GM19438 (cell line): ENCODE results near the gene S100A1.
"Not testable (repeated sequence)": the region's sequence is repeated elsewhere in the genome, so short reads cannot be mapped to it uniquely, and the experiment has no call there.

ENCODE experiments used
- ATAC-seq: cut with Tn5 transposase; IDR thresholded peaks from one replicate; pipeline ENCODE4 v1.9.1; 2021; ENCODE audit warnings: low read depth; ENCODE audit not compliant: unreplicated experiment

The S100A1 gene

GRCh38 chr1:153651771-153652170, 23.5 kb downstream of the S100A1 start:
- ATAC-seq, result no peak

- ATAC-seq, result no peak
Measured at GRCh38 chr1:153652805-153653500, 24.7 kb downstream of the S100A1 start.

DNA sequence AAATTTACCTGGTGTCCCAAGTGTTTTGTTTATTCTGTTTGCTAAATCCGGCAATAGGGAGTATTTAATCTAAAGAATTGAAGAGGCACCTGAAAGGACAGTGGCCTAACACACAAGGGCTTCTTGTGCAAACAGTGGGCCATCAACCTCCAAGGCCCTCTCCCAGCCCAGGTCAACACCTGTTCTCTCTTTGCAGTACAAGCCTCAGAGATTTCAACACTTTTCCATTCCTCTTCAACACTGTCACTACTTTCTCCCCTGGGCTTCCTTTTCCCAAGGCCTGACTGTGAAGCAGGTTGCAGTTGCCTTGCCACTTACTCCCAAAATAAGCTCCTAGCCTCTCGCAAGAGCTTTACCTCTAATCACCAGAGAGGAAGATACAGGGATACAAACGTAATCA, 27.1 kb downstream of the S100A1 start:
- no peak for ATAC-seq

- peak; percentile 90 for ATAC-seq
Measured at GRCh38 chr1:153658400-153659174, 30.4 kb downstream of the S100A1 start, which contains the start of gene SNAPIN. TSS of gene SNAPIN (plus strand) at chr1:153658703. CDS start at chr1:153658744, 41 bp downstream.

- no peak for ATAC-seq
Measured at GRCh38 chr1:153659175-153659534, 30.9 kb downstream of the S100A1 start.

DNA sequence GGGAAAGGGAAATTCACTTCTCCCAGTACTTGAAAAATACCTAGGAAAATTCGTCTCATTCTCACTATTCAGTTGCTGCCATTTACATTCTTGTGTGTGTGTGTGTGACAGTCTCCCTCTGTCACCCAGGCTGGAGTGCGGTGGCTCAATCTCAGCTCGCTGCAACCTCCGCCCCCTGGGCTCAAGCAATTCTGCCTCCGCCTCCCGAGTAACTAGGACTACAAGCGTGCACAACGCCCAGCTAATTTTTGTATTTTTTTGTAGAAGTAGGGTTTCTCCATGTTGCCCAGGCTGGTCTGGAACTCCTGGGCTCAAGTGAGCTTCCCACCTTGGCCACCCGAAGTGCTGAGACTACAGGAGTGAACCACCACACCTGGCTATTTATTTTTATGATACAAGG, 31.4 kb downstream of the S100A1 start:
- no peak for ATAC-seq

GRCh38 chr1:153661111-153661708, 33.0 kb downstream of the S100A1 start:
- ATAC-seq, result no peak

- no peak for ATAC-seq
Measured at GRCh38 chr1:153662269-153662668, 34.0 kb downstream of the S100A1 start.

DNA sequence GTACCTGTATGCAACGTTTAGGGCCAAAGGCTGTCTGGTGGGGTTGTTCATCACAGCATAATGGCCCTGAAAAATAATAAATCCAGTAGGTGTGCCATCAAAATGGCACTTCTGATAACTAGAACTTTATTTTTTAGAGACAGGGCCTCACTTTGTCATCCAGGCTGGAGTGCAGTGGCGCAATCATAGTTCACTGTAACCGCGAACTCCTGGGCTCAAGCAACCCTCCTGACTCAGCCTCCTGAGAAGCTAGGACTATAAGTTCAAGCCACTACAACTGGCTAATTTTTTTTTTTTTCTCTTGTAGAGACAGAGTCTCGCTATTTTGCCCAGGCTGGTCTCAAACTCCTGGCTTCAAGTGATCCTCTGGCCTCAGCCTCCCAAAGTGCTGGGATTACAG, 35.0 kb downstream of the S100A1 start:
- no peak for ATAC-seq

- no peak for ATAC-seq
Measured at GRCh38 chr1:153667439-153667838, 39.2 kb downstream of the S100A1 start.

- not testable (repeated sequence) for ATAC-seq
Measured at GRCh38 chr1:153668672-153669071, 40.4 kb downstream of the S100A1 start.

GRCh38 chr1:153669606-153670005, 41.4 kb downstream of the S100A1 start:
- no peak for ATAC-seq

GRCh38 chr1:153670257-153670858, 42.1 kb downstream of the S100A1 start:
- no peak for ATAC-seq

DNA sequence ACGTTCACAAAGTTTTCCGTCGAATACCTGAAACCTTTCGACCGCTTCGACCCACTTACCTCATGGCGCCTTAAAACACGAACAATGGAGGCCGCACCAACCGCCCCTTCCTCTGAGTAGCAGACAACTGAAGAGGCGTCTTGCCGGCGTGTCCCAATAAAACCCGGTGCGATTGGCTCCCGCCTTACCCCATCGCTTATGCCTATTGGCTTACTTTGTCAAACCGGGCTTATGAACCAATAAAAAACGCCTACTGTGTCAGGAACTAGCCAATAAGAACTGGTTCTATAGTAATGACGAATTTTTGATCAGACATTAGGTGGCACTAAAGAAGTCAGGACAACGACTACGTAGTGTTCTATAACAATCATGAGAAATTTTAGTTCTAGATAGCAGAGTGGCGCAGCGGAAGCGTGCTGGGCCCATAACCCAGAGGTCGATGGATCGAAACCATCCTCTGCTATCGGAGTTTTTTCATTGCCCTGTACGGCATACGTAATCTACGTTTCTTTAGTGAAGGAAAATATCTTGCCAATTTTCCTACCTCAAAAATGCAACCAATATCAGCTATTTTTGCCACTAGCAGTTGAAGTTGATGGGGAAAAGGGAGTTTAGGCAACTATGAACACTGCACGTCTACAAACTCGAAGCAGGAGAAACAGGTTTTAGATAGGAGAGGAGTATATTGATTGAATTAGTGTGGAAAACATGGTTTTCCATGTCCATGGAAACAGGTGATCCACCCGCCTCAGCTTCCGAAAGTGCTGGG, 42.8 kb downstream of the S100A1 start, which contains the start of gene ILF2:
TSS of gene ILF2 (minus strand) at position 135 of the 769 bp plus-strand sequence. CDS start at position 64, 71 bp downstream.
- ATAC-seq, result peak; percentile 87

DNA sequence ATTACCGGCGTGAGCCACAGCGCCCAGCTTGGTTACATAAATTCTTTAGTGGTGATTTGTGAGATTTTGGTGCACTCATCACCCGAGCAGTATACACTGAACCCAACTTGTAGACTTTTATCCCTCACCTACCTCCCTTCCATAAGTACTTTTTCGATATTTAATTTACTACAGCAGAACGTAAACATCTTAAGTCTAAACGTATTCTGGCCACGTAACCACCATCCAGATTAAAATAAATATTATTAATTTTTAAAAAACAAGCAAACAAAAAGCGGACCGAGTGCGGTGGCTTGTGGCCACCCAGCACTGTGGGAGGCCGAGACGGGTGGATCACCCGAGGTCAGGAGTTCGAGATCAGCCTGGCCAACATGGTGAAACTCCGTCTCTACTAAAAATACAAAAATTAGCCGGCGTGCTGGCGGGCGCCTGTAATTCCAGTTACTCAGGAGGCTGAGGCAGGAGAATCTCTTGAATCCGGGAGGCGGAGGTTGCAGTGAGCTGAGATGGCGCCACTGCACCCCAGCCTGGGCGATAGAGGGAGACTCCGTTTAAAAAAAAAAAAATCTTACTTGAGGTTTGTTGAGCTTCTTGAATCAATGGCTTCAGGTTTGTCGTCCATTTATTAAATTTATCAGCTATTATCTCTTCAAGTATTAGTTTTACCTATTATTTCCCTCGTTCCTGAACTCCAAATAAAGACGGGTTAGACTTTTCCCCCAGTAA, 43.6 kb downstream of the S100A1 start:
- peak; percentile 20 for ATAC-seq

GRCh38 chr1:153673511-153673910, 45.3 kb downstream of the S100A1 start:
- no peak for ATAC-seq

- no peak for ATAC-seq
Measured at GRCh38 chr1:153677718-153678518, 49.7 kb downstream of the S100A1 start.

DNA sequence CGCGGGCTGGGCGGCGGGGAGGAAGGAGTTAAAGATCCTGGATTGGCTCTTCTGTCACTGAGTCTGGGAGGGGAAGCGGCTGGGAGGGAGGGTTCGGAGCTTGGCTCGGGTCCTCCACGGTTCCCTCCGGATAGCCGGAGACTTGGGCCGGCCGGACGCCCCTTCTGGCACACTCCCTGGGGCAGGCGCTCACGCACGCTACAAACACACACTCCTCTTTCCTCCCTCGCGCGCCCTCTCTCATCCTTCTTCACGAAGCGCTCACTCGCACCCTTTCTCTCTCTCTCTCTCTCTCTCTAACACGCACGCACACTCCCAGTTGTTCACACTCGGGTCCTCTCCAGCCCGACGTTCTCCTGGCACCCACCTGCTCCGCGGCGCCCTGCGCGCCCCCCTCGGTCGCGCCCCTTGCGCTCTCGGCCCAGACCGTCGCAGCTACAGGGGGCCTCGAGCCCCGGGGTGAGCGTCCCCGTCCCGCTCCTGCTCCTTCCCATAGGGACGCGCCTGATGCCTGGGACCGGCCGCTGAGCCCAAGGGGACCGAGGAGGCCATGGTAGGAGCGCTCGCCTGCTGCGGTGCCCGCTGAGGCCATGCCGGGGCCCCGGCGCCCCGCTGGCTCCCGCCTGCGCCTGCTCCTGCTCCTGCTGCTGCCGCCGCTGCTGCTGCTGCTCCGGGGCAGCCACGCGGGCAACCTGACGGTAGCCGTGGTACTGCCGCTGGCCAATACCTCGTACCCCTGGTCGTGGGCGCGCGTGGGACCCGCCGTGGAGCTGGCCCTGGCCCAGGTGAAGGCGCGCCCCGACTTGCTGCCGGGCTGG, 50.5 kb downstream of the S100A1 start, which contains the start of gene NPR1:
TSS of gene NPR1 (plus strand) at position 170 of the 818 bp plus-strand sequence. CDS start at position 591, 421 bp downstream.
- no peak for ATAC-seq
